Ovary (tissue), 3 donors: Measurements from ENCODE around the gene FILIP1L.

Experiments
- POLR2A ChIP-seq: fragments of 450-650 bp; IDR thresholded peaks from one replicate; pipeline ENCODE4 v1.6.1; 2017; ENCODE audit warnings: antibody characterized with exemption, mild to moderate bottlenecking, moderate library complexity
- TF ChIP-seq, protein P1 (sequence below), 3 donors: fragments of 450-650 bp in 2 of 3; fragments of 200-600 bp in 1 of 3; IDR thresholded peaks; one replicate each; pipeline versions ENCODE4 v1.5.1 to v1.8.0; 2016 to 2022; ENCODE audit warnings: antibody characterized with exemption in 3 of 3, mild to moderate bottlenecking in 1 of 3
- donor health status: DM: no; HTN: no; CAD: no.

DNA sequence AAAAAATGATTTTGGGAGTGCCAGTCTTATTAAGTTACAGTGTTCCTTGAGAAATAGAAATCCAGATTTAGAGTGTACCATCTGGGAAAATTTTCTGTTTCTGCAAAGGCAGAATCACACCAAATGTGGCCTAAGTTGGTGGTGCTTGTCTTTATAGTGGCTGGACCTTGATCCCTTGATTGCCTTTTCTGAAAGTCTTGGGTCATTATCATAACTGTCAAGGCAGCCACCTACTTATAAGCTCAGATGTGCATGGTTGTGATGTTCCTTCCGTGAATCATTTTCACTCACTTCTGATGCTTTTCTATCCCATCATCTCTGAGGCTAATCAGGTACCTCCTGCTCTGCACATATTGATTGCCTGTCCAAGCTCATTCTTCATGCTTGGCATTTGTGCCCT, 276.6 kb downstream of the FILIP1L start:
- TF ChIP-seq POLR2A = no peak
- TF ChIP-seq, protein P1, sequence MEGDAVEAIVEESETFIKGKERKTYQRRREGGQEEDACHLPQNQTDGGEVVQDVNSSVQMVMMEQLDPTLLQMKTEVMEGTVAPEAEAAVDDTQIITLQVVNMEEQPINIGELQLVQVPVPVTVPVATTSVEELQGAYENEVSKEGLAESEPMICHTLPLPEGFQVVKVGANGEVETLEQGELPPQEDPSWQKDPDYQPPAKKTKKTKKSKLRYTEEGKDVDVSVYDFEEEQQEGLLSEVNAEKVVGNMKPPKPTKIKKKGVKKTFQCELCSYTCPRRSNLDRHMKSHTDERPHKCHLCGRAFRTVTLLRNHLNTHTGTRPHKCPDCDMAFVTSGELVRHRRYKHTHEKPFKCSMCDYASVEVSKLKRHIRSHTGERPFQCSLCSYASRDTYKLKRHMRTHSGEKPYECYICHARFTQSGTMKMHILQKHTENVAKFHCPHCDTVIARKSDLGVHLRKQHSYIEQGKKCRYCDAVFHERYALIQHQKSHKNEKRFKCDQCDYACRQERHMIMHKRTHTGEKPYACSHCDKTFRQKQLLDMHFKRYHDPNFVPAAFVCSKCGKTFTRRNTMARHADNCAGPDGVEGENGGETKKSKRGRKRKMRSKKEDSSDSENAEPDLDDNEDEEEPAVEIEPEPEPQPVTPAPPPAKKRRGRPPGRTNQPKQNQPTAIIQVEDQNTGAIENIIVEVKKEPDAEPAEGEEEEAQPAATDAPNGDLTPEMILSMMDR (IDR thresholded peaks at IDR 0.05) = no peak
